Liver (tissue), 9 donors: ENCODE data around the gene GPR161. TPM values are rescaled to one million over a fixed set of nuclear protein-coding genes. Genes with fewer than 3 reads are reported as not detected.

ENCODE experiments used
- DNase-seq: peaks from one replicate; pipeline ENCODE4 v3.0.0-alpha.2; 2017; ENCODE audit warnings: low spot score
- H3K27ac ChIP-seq, 2 donors: one replicate each; pipeline ENCODE4 v1.7.0; 2013; ENCODE audit warnings: inconsistent platforms in 2 of 2, low read length in 2 of 2, control low read depth in 1 of 2, low read depth in 1 of 2, mild to moderate bottlenecking in 1 of 2
- H3K27me3 ChIP-seq, 4 donors: one replicate each; pipeline versions ENCODE4 v1.6.1 to v1.7.0; 2013; ENCODE audit warnings: low read length in 3 of 4, inconsistent platforms in 1 of 4, mild to moderate bottlenecking in 1 of 4, moderate library complexity in 1 of 4; ENCODE audit not compliant: control insufficient read depth in 4 of 4, insufficient read depth in 4 of 4
- H3K36me3 ChIP-seq, 4 donors: one replicate each; pipeline versions ENCODE4 v1.6.1 to v1.7.0; 2013; ENCODE audit warnings: low read length in 3 of 4, mild to moderate bottlenecking in 3 of 4, low read depth in 1 of 4, moderate library complexity in 1 of 4; ENCODE audit not compliant: control insufficient read depth in 4 of 4, insufficient read depth in 3 of 4
- H3K4me1 ChIP-seq, 4 donors: one replicate each; pipeline versions ENCODE4 v1.6.1 to v1.7.0; 2013; ENCODE audit warnings: low read length in 3 of 4, mild to moderate bottlenecking in 3 of 4, moderate library complexity in 1 of 4; ENCODE audit not compliant: control insufficient read depth in 4 of 4, insufficient read depth in 4 of 4
- H3K4me3 ChIP-seq, 3 donors: one replicate each; pipeline versions ENCODE4 v1.6.1 to v1.7.0; 2013; ENCODE audit warnings: low read length in 3 of 3, control low read depth in 1 of 3, low read depth in 1 of 3, mild to moderate bottlenecking in 1 of 3
- H3K9ac ChIP-seq, 2 donors: one replicate each; pipeline ENCODE4 v1.7.0; 2013; ENCODE audit warnings: low read length in 2 of 2, mild to moderate bottlenecking in 2 of 2, moderate library complexity in 2 of 2, control low read depth in 1 of 2, low read depth in 1 of 2
- H3K9me3 ChIP-seq, 4 donors: one replicate each; pipeline versions ENCODE4 v1.6.1 to v1.7.0; 2013; ENCODE audit warnings: low read length in 3 of 4; ENCODE audit not compliant: control insufficient read depth in 4 of 4
- ATF3 ChIP-seq: IDR thresholded peaks from 2 replicates; pipeline ENCODE4 v1.6.1; 2016; ENCODE audit warnings: antibody characterized with exemption
- CTCF ChIP-seq: fragments of 150-350 bp; IDR thresholded peaks from 2 replicates; pipeline ENCODE4 v1.5.1; 2017; ENCODE audit warnings: improper control_type of control experiment, low read depth, low read length; ENCODE audit not compliant: missing input control
- EGR1 ChIP-seq, 2 donors: IDR thresholded peaks; 2 replicates each; pipeline ENCODE4 v1.6.1; 2016 to 2018; ENCODE audit warnings: antibody characterized with exemption in 2 of 2, low read depth in 2 of 2
- FOXA1 ChIP-seq: IDR thresholded peaks from 2 replicates; pipeline ENCODE4 v1.6.1; 2016; ENCODE audit warnings: antibody characterized with exemption
- FOXA2 ChIP-seq: IDR thresholded peaks from 2 replicates; pipeline ENCODE4 v1.6.1; 2016; ENCODE audit warnings: antibody characterized with exemption
- GABPA ChIP-seq, 2 donors: IDR thresholded peaks in 1 of 2; conservative IDR thresholded peaks in 1 of 2; 2 replicates each; pipeline ENCODE4 v1.6.1; 2016; ENCODE audit warnings: antibody characterized with exemption in 2 of 2, mild to moderate bottlenecking in 1 of 2, moderate library complexity in 1 of 2
- HNF4A ChIP-seq, 2 donors: conservative IDR thresholded peaks; 2 replicates each; pipeline ENCODE4 v1.6.1; 2016; ENCODE audit warnings: antibody characterized with exemption in 2 of 2, mild to moderate bottlenecking in 2 of 2
- HNF4G ChIP-seq: IDR thresholded peaks from 2 replicates; pipeline ENCODE4 v1.6.1; 2016; ENCODE audit warnings: antibody characterized with exemption
- JUND ChIP-seq, 2 donors: IDR thresholded peaks; 2 replicates each; pipeline ENCODE4 v1.6.1; 2016; ENCODE audit warnings: antibody characterized with exemption in 2 of 2
- NR2F2 ChIP-seq: IDR thresholded peaks from 2 replicates; pipeline ENCODE4 v1.6.1; 2016; ENCODE audit warnings: antibody characterized with exemption
- RAD21 ChIP-seq, 2 donors: IDR thresholded peaks; 2 replicates each; pipeline ENCODE4 v1.6.1; 2016; ENCODE audit warnings: antibody characterized with exemption in 2 of 2, mild to moderate bottlenecking in 2 of 2
- REST ChIP-seq: IDR thresholded peaks from 2 replicates; pipeline ENCODE4 v1.6.1; 2016; ENCODE audit warnings: antibody characterized with exemption, mild to moderate bottlenecking
- RXRA ChIP-seq, 2 donors: IDR thresholded peaks; 2 replicates each; pipeline ENCODE4 v1.6.1; 2017 to 2018; ENCODE audit warnings: antibody characterized with exemption in 2 of 2, mild to moderate bottlenecking in 1 of 2
- SP1 ChIP-seq: IDR thresholded peaks from 2 replicates; pipeline ENCODE4 v1.6.1; 2018; ENCODE audit warnings: antibody characterized with exemption, mild to moderate bottlenecking
- TAF1 ChIP-seq: conservative IDR thresholded peaks from 2 replicates; pipeline ENCODE4 v1.6.1; 2016; ENCODE audit warnings: antibody characterized with exemption, mild to moderate bottlenecking
- YY1 ChIP-seq: IDR thresholded peaks from 2 replicates; pipeline ENCODE4 v1.6.1; 2016; ENCODE audit warnings: antibody characterized with exemption, mild to moderate bottlenecking
- WGBS: extraction: QIAGEN DNeasy Blood & Tissue Kit; methylation state at CpG from one replicate; pipeline ENCODE4 v1.1.7; 2013; 5-methylcytosine and 5-hydroxymethylcytosine counted together
- polyA plus RNA-seq, 2 donors: library from polyadenylated mRNA; stranded (reverse) in 1 of 2; unstranded in 1 of 2; fragments of 200-250 nt in 1 of 2; fragments of >200 nt in 1 of 2; fragmentation: Nextera tagmentation in 1 of 2; extraction: Ambion mirVana in 1 of 2; gene quantifications; one replicate each; pipeline versions ENCODE4 v1.2.1 to v1.2.3, GENCODE V29; 2013 to 2015
- total RNA-seq, 2 donors: library from RNA; depleted of rRNA; stranded (reverse); fragments of >200 nt; gene quantifications; one replicate each; pipeline ENCODE4 v1.2.3, GENCODE V29; 2014
- TF ChIP-seq, protein P1 (sequence below): IDR thresholded peaks from 2 replicates; pipeline ENCODE4 v1.6.1; 2016; ENCODE audit warnings: antibody characterized with exemption
- TF ChIP-seq, protein P2 (sequence below): IDR thresholded peaks from 2 replicates; pipeline ENCODE4 v1.6.1; 2016; ENCODE audit warnings: antibody characterized with exemption
- donor health status: healthy.
- donor health status: healthy.
- donor health status: healthy.
- donor health status: healthy.
- donor health status: healthy.

GPR161 gene
- total and polyA plus RNA-seq, 4 donors: 0.33 to 1.1 (median 0.73) TPM

DNA sequence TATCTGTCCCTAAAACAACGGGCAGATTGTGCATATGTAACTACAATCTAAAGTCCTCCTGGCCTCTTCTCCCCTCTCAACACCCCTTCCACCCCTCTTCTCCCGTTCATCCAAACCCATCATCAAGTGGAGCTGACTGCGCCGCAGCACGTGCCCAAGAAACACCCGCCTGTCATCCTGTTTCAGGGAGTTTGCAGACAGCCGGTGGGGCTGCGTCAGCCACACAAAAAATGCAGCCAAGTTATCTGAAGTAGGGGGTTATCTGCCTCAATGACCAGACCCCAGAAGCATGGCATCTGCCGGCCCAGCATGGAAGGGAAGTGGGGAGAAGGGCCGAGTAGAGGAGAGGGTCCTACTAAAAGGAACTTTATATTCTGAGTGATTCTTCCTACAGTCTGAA lies 49.0 kb downstream of the GPR161 start:
- peak; percentile 30 for DNase-seq
- no peak for TF ChIP-seq JUND (IDR thresholded peaks at IDR 0.05)
- no peak for TF ChIP-seq CTCF
- TF ChIP-seq, protein P1, sequence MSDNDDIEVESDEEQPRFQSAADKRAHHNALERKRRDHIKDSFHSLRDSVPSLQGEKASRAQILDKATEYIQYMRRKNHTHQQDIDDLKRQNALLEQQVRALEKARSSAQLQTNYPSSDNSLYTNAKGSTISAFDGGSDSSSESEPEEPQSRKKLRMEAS: no peak
- no peak for TF ChIP-seq NR2F2
- no peak for TF ChIP-seq FOXA2
- no peak for TF ChIP-seq RAD21 (IDR thresholded peaks at IDR 0.05)
- TF ChIP-seq GABPA (IDR thresholded peaks at IDR 0.05 in 1 of 2, conservative IDR thresholded peaks at IDR 0.05 in 1 of 2): no peak
- TF ChIP-seq ATF3: no peak
- no peak for TF ChIP-seq TAF1
- TF ChIP-seq FOXA1: no peak
- no peak for TF ChIP-seq SP1
- TF ChIP-seq HNF4G: no peak
- no peak for TF ChIP-seq YY1
- no peaks in the 10 kb centered on the region for H3K36me3 ChIP-seq
- H3K9me3 ChIP-seq: no peaks in the 10 kb centered on the region
- no peak overlapping the region for H3K9ac ChIP-seq
- no peak overlapping the region for H3K27ac ChIP-seq
- 90% methylated on average over 10 of the region's 10 CpGs for WGBS
- peaks cover 0 to 4% (median 0%) of the 10 kb centered on the region in 4 donors for H3K4me1 ChIP-seq
- no peaks in the 10 kb centered on the region for H3K27me3 ChIP-seq
- no peak overlapping the region for H3K4me3 ChIP-seq

DNA sequence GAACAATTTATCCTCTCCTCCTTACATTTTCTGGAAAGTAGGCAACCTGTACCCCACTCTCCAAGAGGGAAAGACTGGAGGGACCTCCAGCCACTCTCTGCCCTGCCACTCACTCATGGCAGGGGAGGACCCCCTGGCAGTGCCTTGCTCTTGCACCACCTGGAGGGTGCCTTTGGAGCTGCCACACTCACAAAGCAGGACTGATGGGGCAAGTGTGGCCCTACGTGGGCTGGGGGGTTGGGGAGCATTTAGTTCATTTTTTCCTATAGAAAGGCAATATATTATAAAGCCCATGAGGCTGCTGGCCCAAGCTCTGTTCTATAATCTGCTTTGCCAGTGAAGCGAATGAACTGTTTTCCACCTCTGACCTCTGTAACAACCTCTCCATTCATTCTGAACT lies 50.3 kb downstream of the GPR161 start:
- Histone ChIP-seq H3K9me3 (no peaks in the 10 kb centered on the region), H3K27me3 (no peaks in the 10 kb centered on the region), H3K36me3 (no peaks in the 10 kb centered on the region), H3K27ac (no peak overlapping the region), H3K4me3 (no peak overlapping the region), H3K9ac (no peak overlapping the region), H3K4me1 (peaks cover 0 to 8% (median 2%) of the 10 kb centered on the region in 4 donors)
- DNase-seq: peak; percentile 9
- WGBS: 90% methylated on average over 2 of the region's 2 CpGs
- TF ChIP-seq HNF4G (no peak), REST (no peak), RAD21 (IDR thresholded peaks at IDR 0.05) (no peak), JUND (IDR thresholded peaks at IDR 0.05) (no peak), SP1 (no peak), ATF3 (no peak), HNF4A (conservative IDR thresholded peaks at IDR 0.05) (no peak), GABPA (IDR thresholded peaks at IDR 0.05 in 1 of 2, conservative IDR thresholded peaks at IDR 0.05 in 1 of 2) (no peak), EGR1 (IDR thresholded peaks at IDR 0.05; ENCODE audit: low read depth in 2 of 2) (no peak), RXRA (IDR thresholded peaks at IDR 0.05) (no peak)
- TF ChIP-seq, protein P2, sequence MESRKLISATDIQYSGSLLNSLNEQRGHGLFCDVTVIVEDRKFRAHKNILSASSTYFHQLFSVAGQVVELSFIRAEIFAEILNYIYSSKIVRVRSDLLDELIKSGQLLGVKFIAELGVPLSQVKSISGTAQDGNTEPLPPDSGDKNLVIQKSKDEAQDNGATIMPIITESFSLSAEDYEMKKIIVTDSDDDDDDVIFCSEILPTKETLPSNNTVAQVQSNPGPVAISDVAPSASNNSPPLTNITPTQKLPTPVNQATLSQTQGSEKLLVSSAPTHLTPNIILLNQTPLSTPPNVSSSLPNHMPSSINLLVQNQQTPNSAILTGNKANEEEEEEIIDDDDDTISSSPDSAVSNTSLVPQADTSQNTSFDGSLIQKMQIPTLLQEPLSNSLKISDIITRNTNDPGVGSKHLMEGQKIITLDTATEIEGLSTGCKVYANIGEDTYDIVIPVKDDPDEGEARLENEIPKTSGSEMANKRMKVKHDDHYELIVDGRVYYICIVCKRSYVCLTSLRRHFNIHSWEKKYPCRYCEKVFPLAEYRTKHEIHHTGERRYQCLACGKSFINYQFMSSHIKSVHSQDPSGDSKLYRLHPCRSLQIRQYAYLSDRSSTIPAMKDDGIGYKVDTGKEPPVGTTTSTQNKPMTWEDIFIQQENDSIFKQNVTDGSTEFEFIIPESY: no peak
